SIG-M5 (cell line): ENCODE results near the gene PLET1.
A peak's percentile ranks its signal among the peaks of the same experiment; 100 is the strongest.

Experiments
- DNase-seq: peaks from one replicate; lab custom pipeline; 2025; lab: John Stamatoyannopoulos, UW

The PLET1 gene

GRCh38 chr11:112281726-112282125 is 21.1 kb upstream of the PLET1 start:
- DNase-seq = no peak

DNA sequence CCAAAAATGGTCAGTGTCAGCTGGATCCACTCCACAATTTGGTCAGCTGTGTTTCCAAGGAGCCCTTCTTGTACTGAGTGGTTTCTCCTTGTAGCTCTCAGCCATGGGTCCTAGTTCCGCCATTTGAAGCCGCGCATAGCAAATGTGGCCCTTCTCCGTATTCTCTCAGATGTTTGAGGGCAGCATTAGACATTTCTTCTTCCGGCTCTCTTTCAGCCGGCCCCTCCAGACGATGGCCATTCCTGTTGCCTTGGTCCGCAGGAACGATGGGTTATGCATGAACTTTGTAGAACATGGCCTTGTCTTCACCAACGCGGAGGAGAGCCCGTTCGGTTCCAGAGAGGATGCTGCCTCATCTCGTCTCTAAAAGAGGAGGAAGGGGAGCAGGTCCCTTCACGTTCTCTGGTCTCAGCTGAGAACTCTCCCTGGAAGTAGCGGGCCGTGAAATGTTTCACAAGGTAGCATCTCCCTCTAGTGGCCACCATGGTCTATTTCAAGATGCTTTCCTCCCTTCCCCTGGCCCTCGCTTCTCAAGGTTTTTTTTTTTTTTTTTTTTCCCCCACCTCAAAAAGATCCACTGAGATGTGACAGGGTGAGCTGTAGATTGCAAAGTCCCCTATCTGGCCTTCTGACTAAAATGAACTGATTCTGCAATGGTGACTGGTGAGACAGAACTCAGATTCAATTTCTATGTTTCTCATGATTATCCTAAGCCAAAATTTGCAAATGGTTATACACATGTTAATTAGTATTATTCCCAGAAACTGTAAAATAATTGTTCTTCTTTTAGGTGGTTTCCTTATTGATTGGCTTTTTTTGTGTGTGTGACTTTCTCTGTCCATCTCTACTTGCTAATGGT is 19.8 kb upstream of the PLET1 start:
- peak; percentile 13 for DNase-seq

- no peak for DNase-seq
Observed at GRCh38 chr11:112279901-112280267, 19.2 kb upstream of the PLET1 start.

DNA sequence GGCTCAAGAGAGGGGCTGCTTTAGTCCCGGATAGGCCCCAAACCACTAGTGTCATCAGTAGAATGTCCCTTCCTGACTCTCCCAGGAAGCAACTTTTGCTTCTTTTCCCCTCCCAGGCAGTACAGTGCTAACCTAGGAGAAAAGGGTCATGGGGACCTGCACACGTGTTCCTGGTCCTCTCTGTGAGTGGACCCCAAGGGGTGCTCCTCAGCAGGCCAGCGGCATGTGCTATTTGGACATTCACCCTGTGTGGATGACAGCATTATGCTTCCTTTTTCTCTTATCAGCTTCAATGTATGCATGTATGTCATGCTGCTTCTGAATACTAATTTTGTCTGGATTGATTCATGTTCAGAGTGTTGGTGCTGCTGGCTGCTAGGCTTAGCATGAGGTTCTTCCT is 18.1 kb upstream of the PLET1 start:
- DNase-seq = no peak

- no peak for DNase-seq
Observed at GRCh38 chr11:112277941-112278340, 17.3 kb upstream of the PLET1 start.

DNA sequence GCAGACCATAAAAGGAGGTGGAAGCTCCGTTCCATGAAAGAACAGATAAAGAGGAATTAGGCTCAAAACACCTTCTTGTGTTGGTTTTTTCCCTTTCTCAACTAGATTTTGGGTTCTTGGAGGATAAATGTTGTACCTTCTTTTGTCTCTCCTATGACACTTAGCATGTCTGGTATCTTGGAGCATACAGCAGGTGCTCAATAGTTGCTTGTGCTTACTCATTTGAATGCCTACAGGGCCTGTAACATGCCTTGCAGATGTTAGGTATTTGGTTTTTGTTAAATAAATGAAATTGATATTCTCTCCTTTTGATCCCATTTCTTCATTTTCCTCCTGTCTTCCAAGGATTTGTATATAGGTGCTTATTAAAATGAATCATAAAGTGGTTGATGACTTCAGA is 16.4 kb upstream of the PLET1 start:
- no peak for DNase-seq

GRCh38 chr11:112274007-112274783 is 13.5 kb upstream of the PLET1 start:
- no peak for DNase-seq

GRCh38 chr11:112273066-112273465 is 12.4 kb upstream of the PLET1 start:
- DNase-seq = no peak

GRCh38 chr11:112271242-112271641 is 10.6 kb upstream of the PLET1 start:
- DNase-seq = no peak

DNA sequence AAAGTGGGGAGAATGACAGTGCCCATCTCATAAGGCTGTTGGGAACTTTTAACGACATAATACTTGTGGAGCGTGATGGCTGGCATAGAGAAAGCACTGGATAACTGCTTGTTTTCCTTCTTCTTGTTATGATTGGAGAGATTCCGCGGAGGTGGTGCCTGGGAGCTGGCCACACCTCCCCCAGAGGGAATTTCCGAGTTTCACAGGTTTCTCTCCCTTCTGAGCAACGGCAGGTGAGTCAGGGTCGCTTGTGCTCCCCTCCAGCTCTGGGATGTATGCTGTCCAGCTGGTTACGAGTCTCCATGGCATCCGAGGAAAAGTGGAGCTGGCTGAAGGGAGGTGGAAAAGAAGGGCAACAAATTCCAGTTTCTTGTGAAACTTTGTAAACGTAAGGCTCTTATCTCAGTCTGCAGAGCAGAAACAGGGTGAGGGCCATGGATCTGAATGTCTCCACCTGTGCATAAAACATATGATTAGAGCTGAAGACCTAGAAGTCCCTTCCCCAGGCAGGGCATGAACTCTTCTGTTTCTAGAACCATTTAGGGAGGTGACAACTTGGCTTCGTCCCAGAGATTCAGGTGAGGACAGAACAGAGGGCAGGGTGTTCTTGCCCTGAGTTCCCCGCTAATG is 10.0 kb upstream of the PLET1 start:
- DNase-seq = no peak

DNA sequence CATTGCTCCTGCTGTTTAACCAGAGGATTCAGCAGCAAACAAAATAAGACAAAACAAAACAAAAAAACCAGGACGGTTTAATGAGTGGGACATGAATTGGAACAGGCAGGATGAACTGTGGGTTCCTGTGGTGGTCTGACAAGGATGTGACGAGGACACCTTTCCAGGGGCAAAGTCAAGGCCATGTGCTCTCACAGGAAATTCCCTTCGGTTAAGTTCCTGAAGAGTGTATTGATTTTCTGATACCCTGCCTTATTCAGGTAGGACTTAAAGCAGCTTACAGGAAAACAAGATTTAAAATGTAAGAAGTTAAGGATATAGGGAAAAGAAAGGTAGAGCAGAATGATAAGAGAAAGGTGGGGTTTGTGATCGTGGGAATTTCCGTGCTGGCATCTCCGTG is 8.5 kb upstream of the PLET1 start:
- no peak for DNase-seq

- no peak for DNase-seq
Observed at GRCh38 chr11:112268406-112268805, 7.7 kb upstream of the PLET1 start.

DNA sequence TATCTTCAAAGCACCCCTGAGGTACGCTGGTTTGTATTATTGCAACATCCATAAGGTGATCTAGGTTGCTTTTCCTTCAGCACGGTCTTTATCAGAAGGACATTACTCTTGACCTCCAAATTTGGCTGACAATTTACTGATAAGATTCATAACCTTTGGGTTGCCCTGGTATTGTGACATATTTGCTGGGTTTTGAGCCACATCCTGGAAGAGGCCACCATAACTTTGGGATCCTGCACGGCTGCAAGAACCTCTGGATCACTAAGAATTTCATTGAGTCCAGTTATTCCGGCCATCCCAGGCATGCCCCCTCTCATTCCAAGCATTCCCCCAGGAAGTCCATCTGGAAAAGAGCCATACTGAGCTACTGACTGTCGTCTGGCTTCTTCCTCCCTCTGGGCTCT is 6.5 kb upstream of the PLET1 start:
- no peak for DNase-seq

- no peak for DNase-seq
Observed at GRCh38 chr11:112266410-112266778, 5.7 kb upstream of the PLET1 start.

DNA sequence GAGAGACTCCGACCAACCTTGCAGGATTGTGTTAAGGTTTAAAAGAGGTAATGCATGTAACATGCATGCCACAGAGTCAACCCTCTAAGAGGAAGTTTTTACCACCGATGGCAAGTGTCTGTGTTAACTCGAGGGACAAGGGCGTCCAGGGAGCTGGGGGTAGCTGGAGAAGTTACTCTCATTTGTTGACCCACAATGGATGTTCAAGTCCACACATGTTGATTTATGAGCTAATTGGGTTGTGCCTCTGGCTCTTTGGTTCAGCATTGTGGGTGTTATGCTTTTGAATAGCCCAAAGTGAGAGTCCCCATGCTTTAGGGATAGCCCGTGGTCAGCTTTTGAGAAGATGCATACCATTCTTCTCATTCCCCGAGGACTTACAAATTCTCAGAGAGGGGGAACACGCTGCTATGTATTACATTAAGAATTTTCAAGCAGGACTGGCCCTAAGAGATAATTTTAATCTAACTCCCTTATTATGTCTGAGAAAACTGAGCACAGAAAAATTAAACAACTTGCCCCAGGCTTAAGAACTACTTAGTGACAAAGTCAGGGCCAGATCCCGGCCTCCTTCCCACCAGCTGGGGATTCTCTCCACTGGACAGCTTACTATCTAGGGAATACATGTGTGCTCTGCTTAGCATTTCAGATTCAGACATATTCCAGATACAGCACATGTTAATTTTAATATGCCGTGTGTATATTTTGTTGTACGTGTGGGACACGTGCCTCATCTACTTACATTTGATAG is 5.2 kb upstream of the PLET1 start:
- DNase-seq = no peak

DNA sequence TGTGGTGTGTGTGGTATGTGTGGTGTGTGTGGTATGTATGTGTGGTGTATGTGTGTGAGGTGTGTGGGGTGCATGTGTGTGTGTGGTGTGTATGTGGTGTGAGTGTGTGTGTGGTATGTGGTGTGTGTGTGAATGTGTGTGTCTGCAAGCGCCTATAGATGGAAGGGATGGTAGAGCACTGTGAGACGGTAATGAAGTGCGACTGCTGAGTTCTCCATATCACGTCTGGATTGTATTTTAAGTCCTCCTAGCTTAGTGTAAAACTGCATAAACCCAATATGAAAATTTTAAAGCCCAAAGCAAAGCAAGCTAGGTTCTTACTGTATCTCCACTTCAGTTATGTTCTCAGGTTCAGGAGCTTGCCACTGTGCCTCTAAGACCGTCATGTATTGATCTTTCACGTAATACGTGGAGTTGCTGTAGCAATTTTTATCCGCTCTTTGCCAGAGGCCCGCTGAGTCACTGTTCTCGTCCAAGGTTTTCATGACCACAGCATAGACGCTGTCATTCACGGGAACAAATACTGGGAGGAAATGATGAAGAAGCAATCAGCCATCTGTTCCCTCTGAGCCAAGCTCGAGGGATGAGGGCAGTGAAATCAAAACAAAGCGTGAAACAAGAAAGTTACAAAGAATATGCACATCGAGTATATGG is 5.5 kb downstream of the PLET1 start:
- no peak for DNase-seq

- no peak for DNase-seq
Observed at GRCh38 chr11:112253605-112254242, 6.9 kb downstream of the PLET1 start.

- no peak for DNase-seq
Observed at GRCh38 chr11:112249871-112250610, 10.6 kb downstream of the PLET1 start.

- DNase-seq = no peak
Observed at GRCh38 chr11:112248201-112248600, 12.5 kb downstream of the PLET1 start.

DNA sequence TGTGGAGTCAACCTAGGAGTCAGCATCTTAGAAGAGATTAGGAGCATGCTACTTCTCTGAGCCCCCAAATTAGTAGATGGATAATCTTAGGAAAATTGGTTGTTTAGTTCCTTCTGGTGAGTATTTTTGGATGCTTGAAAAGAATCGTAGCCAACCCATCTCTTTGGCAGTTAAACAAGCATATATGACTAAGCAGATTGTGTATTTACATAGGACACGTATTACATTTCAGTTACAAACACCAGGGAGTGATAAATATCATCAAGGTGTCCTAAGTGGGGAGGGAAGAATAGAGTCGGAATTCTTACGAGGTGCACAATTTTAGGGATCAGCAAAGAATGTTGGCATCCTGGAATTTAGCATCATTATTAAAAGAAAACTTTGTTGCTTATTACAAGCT is 13.5 kb downstream of the PLET1 start:
- no peak for DNase-seq

GRCh38 chr11:112241486-112241885 is 19.2 kb downstream of the PLET1 start:
- no peak for DNase-seq
